ENCODE data around the gene CTH.
A peak's percentile ranks its signal among the peaks of the same experiment; 100 is the strongest.
"Not testable (repeated sequence)": the region's sequence is repeated elsewhere in the genome, so short reads cannot be mapped to it uniquely, and the experiment has no call there.

The CTH gene

GRCh38 chr1:70475023-70475422 lies 64.0 kb downstream of the CTH start:
- H3K27ac ChIP-seq (ENCODE audit: low read depth, low read length, severe bottlenecking): no peak overlapping the region
- no peak overlapping the region for H3K4me3 ChIP-seq (ENCODE audit: extremely low read depth, insufficient read depth, low read length, poor library complexity, severe bottlenecking)
- no CpG with 5 or more reads among the region's 1 CpG for WGBS, 2 experiments (ENCODE audit: insufficient coverage in 2 of 2)
- H3K36me3 ChIP-seq (ENCODE audit: control insufficient read depth, insufficient read depth, low read length): no peaks in the 10 kb centered on the region
- no peaks in the 10 kb centered on the region for H3K4me1 ChIP-seq (ENCODE audit: control insufficient read depth, insufficient read depth, low read length, poor library complexity, severe bottlenecking)
- H3K9me3 ChIP-seq (ENCODE audit: control insufficient read depth, low read length): no peaks in the 10 kb centered on the region

DNA sequence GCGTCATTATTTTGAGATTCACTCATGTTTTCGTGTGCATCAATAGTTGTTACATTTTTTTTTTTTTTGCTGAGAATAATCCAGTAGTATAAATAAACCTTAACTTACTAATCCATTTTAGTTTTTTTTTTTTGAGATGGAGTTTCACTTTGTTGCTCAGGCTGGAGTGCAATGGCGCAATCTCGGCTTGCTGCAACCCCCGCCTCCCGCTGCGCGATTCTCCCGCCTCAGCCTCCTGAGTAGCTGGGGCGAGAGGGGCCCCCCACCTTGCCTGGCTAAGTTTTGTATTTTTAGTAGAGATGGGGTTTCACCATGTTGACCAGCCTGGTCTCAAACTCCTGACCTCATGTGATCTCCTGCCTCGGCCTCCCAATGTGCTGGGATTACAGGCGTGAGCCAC lies 66.0 kb downstream of the CTH start:
- WGBS, 2 experiments (ENCODE audit: insufficient coverage in 2 of 2): 81 to 98% methylated on average over 4 to 9 of the region's 12 CpGs
- H3K4me3 ChIP-seq (ENCODE audit: extremely low read depth, insufficient read depth, low read length, poor library complexity, severe bottlenecking): no peak overlapping the region
- no peak overlapping the region for H3K27ac ChIP-seq (ENCODE audit: low read depth, low read length, severe bottlenecking)
- no peaks in the 10 kb centered on the region for H3K36me3 ChIP-seq (ENCODE audit: control insufficient read depth, insufficient read depth, low read length)
- H3K9me3 ChIP-seq (ENCODE audit: control insufficient read depth, low read length): no peaks in the 10 kb centered on the region
- H3K4me1 ChIP-seq (ENCODE audit: control insufficient read depth, insufficient read depth, low read length, poor library complexity, severe bottlenecking): no peaks in the 10 kb centered on the region

DNA sequence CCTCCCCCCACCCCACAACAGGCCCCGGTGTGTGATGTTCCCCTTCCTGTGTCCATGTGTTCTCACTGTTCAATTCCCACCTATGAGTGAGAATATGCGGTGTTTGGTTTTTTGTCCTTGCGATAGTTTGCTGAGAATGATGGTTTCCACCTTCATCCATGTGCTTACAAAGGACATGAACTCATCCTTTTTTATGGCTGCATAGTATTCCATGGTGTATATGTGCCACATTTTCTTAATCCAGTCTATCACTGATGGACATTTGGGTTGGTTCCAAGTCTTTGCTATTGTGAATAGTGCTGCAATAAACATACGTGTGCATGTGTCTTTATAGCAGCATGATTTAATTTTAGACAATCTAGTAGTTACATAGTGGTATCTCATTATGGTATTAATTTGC lies 66.8 kb downstream of the CTH start:
- WGBS, 2 experiments (ENCODE audit: insufficient coverage in 2 of 2): no CpG with 5 or more reads among the region's 4 CpGs
- not testable (repeated sequence) for H3K27ac ChIP-seq (ENCODE audit: low read depth, low read length, severe bottlenecking); H3K4me1 ChIP-seq (ENCODE audit: control insufficient read depth, insufficient read depth, low read length, poor library complexity, severe bottlenecking); H3K4me3 ChIP-seq (ENCODE audit: extremely low read depth, insufficient read depth, low read length, poor library complexity, severe bottlenecking); H3K9me3 ChIP-seq (ENCODE audit: control insufficient read depth, low read length); H3K36me3 ChIP-seq (ENCODE audit: control insufficient read depth, insufficient read depth, low read length)

DNA sequence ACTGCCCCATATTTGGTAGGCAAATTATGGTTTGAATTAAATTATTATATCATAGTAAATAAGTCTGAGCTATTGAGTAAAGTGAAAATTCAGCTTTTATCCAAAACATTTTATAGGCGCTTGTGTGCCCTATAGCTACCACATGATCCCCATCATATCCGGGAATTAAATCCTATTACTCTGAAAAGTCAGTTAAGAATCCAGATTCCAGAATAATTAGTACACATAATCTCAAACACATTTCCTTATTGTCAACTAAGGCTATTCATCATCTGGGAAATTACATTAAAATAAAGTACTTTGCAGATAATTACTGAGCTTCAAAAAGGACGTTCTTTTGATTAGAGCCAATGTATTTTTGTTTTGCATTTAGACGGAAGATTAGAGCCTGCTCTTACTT lies 72.3 kb downstream of the CTH start:
- H3K4me1 ChIP-seq (ENCODE audit: control insufficient read depth, insufficient read depth, low read length, poor library complexity, severe bottlenecking): peaks cover 7% of the 10 kb centered on the region
- H3K9me3 ChIP-seq (ENCODE audit: control insufficient read depth, low read length): no peaks in the 10 kb centered on the region
- H3K4me3 ChIP-seq (ENCODE audit: extremely low read depth, insufficient read depth, low read length, poor library complexity, severe bottlenecking): no peak overlapping the region
- no peak overlapping the region for H3K27ac ChIP-seq (ENCODE audit: low read depth, low read length, severe bottlenecking)
- WGBS, 2 experiments (ENCODE audit: insufficient coverage in 2 of 2): 94 to 97% methylated on average over 2 to 4 of the region's 4 CpGs
- H3K36me3 ChIP-seq (ENCODE audit: control insufficient read depth, insufficient read depth, low read length): no peaks in the 10 kb centered on the region

- Histone ChIP-seq H3K9me3 (ENCODE audit: control insufficient read depth, low read length) (no peaks in the 10 kb centered on the region), H3K4me3 (ENCODE audit: extremely low read depth, insufficient read depth, low read length, poor library complexity, severe bottlenecking) (no peak overlapping the region), H3K36me3 (ENCODE audit: control insufficient read depth, insufficient read depth, low read length) (no peaks in the 10 kb centered on the region), H3K27ac (ENCODE audit: low read depth, low read length, severe bottlenecking) (no peak overlapping the region), H3K4me1 (ENCODE audit: control insufficient read depth, insufficient read depth, low read length, poor library complexity, severe bottlenecking) (peaks cover 7% of the 10 kb centered on the region)
- WGBS, 2 experiments (ENCODE audit: insufficient coverage in 2 of 2): 56 to 60% methylated on average over 3 of the region's 4 CpGs
Observed at GRCh38 chr1:70485624-70486023, 74.6 kb downstream of the CTH start.

- peak overlapping the region; percentile 43 for H3K27ac ChIP-seq (ENCODE audit: low read depth, low read length, severe bottlenecking)
- WGBS, 2 experiments (ENCODE audit: insufficient coverage in 2 of 2): 95 to 100% methylated on average over 2 of the region's 2 CpGs
- no peaks in the 10 kb centered on the region for H3K36me3 ChIP-seq (ENCODE audit: control insufficient read depth, insufficient read depth, low read length)
- no peaks in the 10 kb centered on the region for H3K9me3 ChIP-seq (ENCODE audit: control insufficient read depth, low read length)
- no peak overlapping the region for H3K4me3 ChIP-seq (ENCODE audit: extremely low read depth, insufficient read depth, low read length, poor library complexity, severe bottlenecking)
- H3K4me1 ChIP-seq (ENCODE audit: control insufficient read depth, insufficient read depth, low read length, poor library complexity, severe bottlenecking): peaks cover 7% of the 10 kb centered on the region
Observed at GRCh38 chr1:70486676-70487458, 75.8 kb downstream of the CTH start.

- Histone ChIP-seq H3K9me3 (ENCODE audit: control insufficient read depth, low read length) (no peaks in the 10 kb centered on the region), H3K27ac (ENCODE audit: low read depth, low read length, severe bottlenecking) (peak overlapping the region; percentile 43)
- WGBS, 2 experiments (ENCODE audit: insufficient coverage in 2 of 2): 83 to 94% methylated on average over 1 to 2 of the region's 2 CpGs
Observed at GRCh38 chr1:70487459-70487815, 76.4 kb downstream of the CTH start.

GRCh38 chr1:70487910-70488665 lies 77.0 kb downstream of the CTH start:
- 18 to 80% methylated on average over 1 to 3 of the region's 6 CpGs for WGBS, 2 experiments (ENCODE audit: insufficient coverage in 2 of 2)
- no peak overlapping the region for H3K27ac ChIP-seq (ENCODE audit: low read depth, low read length, severe bottlenecking)
- no peak overlapping the region for H3K4me3 ChIP-seq (ENCODE audit: extremely low read depth, insufficient read depth, low read length, poor library complexity, severe bottlenecking)
- H3K4me1 ChIP-seq (ENCODE audit: control insufficient read depth, insufficient read depth, low read length, poor library complexity, severe bottlenecking): peaks cover 7% of the 10 kb centered on the region
- H3K36me3 ChIP-seq (ENCODE audit: control insufficient read depth, insufficient read depth, low read length): no peaks in the 10 kb centered on the region
- H3K9me3 ChIP-seq (ENCODE audit: control insufficient read depth, low read length): no peaks in the 10 kb centered on the region

More at GRCh38 chr1:70487459-70487815, 76.4 kb downstream of the CTH start:
- Histone ChIP-seq H3K4me1 (ENCODE audit: control insufficient read depth, insufficient read depth, low read length, poor library complexity, severe bottlenecking) (peaks cover 7% of the 10 kb centered on the region), H3K36me3 (ENCODE audit: control insufficient read depth, insufficient read depth, low read length) (no peaks in the 10 kb centered on the region), H3K4me3 (ENCODE audit: extremely low read depth, insufficient read depth, low read length, poor library complexity, severe bottlenecking) (no peak overlapping the region)

All from mesodermal cell (in vitro differentiated cells).